Ishikawa (cell line): ENCODE measurements around the gene ABCC4.
A peak's percentile ranks its signal among the peaks of the same experiment; 100 is the strongest.

Source experiments
- CEBPB ChIP-seq: IDR thresholded peaks from 2 replicates; pipeline ENCODE4 v1.6.1; 2012
- CREB1 ChIP-seq: IDR thresholded peaks from 2 replicates; pipeline ENCODE4 v1.6.1; 2012; ENCODE audit warnings: low read depth
- EGR1 ChIP-seq: IDR thresholded peaks from 2 replicates; pipeline ENCODE4 v1.6.1; 2012
- EP300 ChIP-seq: IDR thresholded peaks from 2 replicates; pipeline ENCODE4 v1.6.1; 2012; ENCODE audit warnings: borderline replicate concordance
- FOXM1 ChIP-seq: IDR thresholded peaks from 2 replicates; pipeline ENCODE4 v1.6.1; 2012; ENCODE audit warnings: low read depth, borderline replicate concordance
- NFIC ChIP-seq: IDR thresholded peaks from 2 replicates; pipeline ENCODE4 v1.6.1; 2012
- RAD21 ChIP-seq: IDR thresholded peaks from 2 replicates; pipeline ENCODE4 v1.6.1; 2012; ENCODE audit warnings: low read depth
- TAF1 ChIP-seq: IDR thresholded peaks from 2 replicates; pipeline ENCODE4 v1.6.1; 2012; ENCODE audit warnings: low read depth, mild to moderate bottlenecking
- TCF12 ChIP-seq: IDR thresholded peaks from 2 replicates; pipeline ENCODE4 v1.6.1; 2012; ENCODE audit warnings: low read depth
- TEAD4 ChIP-seq: IDR thresholded peaks from 2 replicates; pipeline ENCODE4 v1.6.1; 2012
- YY1 ChIP-seq: IDR thresholded peaks from 2 replicates; pipeline ENCODE4 v1.6.1; 2012; ENCODE audit warnings: low read depth
- ZBTB7A ChIP-seq: IDR thresholded peaks from 2 replicates; pipeline ENCODE4 v1.6.1; 2012; ENCODE audit warnings: low read depth
- TF ChIP-seq, protein P1 (sequence below): IDR thresholded peaks from 2 replicates; pipeline ENCODE4 v1.6.1; 2012; ENCODE audit warnings: low read depth, mild to moderate bottlenecking
- TF ChIP-seq, protein P2 (sequence below): IDR thresholded peaks from 2 replicates; pipeline ENCODE4 v1.6.1; 2012
- TF ChIP-seq, protein P3 (sequence below): IDR thresholded peaks from 2 replicates; pipeline ENCODE4 v1.6.1; 2012

Gene ABCC4, protein sequence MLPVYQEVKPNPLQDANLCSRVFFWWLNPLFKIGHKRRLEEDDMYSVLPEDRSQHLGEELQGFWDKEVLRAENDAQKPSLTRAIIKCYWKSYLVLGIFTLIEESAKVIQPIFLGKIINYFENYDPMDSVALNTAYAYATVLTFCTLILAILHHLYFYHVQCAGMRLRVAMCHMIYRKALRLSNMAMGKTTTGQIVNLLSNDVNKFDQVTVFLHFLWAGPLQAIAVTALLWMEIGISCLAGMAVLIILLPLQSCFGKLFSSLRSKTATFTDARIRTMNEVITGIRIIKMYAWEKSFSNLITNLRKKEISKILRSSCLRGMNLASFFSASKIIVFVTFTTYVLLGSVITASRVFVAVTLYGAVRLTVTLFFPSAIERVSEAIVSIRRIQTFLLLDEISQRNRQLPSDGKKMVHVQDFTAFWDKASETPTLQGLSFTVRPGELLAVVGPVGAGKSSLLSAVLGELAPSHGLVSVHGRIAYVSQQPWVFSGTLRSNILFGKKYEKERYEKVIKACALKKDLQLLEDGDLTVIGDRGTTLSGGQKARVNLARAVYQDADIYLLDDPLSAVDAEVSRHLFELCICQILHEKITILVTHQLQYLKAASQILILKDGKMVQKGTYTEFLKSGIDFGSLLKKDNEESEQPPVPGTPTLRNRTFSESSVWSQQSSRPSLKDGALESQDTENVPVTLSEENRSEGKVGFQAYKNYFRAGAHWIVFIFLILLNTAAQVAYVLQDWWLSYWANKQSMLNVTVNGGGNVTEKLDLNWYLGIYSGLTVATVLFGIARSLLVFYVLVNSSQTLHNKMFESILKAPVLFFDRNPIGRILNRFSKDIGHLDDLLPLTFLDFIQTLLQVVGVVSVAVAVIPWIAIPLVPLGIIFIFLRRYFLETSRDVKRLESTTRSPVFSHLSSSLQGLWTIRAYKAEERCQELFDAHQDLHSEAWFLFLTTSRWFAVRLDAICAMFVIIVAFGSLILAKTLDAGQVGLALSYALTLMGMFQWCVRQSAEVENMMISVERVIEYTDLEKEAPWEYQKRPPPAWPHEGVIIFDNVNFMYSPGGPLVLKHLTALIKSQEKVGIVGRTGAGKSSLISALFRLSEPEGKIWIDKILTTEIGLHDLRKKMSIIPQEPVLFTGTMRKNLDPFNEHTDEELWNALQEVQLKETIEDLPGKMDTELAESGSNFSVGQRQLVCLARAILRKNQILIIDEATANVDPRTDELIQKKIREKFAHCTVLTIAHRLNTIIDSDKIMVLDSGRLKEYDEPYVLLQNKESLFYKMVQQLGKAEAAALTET (N-terminal part only)

DNA sequence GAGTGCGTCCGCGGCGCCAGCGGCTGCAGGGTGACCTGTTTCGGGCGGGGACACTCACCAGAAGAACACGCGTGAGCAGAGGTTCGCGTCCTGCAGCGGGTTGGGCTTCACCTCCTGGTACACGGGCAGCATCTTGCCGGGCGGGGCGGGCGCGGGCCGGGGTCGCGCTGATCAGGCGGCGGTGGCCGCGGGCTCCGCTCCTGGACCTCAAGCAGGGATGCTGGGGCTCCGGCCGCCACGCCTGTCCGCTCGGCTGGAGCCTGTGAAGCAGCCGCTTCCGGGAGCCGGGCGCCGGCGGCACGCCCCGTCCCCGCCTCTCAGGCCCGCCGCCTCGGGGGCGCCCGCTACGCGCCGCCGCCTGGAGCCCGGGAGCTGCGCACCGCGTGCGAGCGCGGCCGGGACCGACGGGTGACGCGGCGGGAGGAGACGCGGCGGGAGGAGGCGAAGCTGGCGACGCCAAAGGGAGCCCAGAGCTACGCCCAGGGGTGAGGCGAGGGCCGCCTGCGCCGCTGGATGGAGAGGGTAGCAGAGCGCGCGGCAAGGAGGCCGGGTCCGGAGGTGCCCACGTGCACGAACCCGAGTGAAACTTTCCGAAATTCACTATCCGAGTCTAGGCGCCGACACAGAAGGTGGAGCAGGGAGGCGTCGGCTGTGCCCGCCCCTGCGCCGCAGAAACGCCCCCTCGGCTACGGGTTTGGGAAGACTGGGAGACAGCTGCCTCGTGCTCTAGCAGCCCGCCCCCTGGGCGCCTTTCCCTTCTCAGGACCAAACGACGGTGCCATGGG lies at the start of gene ABCC4:
Gene ABCC4 (minus strand): TSS at position 269 of the 785 bp plus-strand sequence. CDS start 137 bp downstream, at position 132.
- TF ChIP-seq YY1 (no peak), ZBTB7A (peak; percentile 35; the same call in 1 of the 2 replicates), TAF1 (no peak), CREB1 (no peak), FOXM1 (no peak), TCF12 (peak; percentile 30; the same call in 1 of the 2 replicates), EGR1 (no peak), NFIC (no peak), RAD21 (no peak), CEBPB (no peak), EP300 (0 out of 2 replicates have a peak, but pooled peaks have one; percentile 38), TEAD4 (no peak)
- TF ChIP-seq, protein P1, sequence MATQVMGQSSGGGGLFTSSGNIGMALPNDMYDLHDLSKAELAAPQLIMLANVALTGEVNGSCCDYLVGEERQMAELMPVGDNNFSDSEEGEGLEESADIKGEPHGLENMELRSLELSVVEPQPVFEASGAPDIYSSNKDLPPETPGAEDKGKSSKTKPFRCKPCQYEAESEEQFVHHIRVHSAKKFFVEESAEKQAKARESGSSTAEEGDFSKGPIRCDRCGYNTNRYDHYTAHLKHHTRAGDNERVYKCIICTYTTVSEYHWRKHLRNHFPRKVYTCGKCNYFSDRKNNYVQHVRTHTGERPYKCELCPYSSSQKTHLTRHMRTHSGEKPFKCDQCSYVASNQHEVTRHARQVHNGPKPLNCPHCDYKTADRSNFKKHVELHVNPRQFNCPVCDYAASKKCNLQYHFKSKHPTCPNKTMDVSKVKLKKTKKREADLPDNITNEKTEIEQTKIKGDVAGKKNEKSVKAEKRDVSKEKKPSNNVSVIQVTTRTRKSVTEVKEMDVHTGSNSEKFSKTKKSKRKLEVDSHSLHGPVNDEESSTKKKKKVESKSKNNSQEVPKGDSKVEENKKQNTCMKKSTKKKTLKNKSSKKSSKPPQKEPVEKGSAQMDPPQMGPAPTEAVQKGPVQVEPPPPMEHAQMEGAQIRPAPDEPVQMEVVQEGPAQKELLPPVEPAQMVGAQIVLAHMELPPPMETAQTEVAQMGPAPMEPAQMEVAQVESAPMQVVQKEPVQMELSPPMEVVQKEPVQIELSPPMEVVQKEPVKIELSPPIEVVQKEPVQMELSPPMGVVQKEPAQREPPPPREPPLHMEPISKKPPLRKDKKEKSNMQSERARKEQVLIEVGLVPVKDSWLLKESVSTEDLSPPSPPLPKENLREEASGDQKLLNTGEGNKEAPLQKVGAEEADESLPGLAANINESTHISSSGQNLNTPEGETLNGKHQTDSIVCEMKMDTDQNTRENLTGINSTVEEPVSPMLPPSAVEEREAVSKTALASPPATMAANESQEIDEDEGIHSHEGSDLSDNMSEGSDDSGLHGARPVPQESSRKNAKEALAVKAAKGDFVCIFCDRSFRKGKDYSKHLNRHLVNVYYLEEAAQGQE = no peak
- TF ChIP-seq, protein P2, sequence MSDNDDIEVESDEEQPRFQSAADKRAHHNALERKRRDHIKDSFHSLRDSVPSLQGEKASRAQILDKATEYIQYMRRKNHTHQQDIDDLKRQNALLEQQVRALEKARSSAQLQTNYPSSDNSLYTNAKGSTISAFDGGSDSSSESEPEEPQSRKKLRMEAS = peak; percentile 87
- TF ChIP-seq, protein P3, sequence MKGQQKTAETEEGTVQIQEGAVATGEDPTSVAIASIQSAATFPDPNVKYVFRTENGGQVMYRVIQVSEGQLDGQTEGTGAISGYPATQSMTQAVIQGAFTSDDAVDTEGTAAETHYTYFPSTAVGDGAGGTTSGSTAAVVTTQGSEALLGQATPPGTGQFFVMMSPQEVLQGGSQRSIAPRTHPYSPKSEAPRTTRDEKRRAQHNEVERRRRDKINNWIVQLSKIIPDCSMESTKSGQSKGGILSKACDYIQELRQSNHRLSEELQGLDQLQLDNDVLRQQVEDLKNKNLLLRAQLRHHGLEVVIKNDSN = no peak

DNA sequence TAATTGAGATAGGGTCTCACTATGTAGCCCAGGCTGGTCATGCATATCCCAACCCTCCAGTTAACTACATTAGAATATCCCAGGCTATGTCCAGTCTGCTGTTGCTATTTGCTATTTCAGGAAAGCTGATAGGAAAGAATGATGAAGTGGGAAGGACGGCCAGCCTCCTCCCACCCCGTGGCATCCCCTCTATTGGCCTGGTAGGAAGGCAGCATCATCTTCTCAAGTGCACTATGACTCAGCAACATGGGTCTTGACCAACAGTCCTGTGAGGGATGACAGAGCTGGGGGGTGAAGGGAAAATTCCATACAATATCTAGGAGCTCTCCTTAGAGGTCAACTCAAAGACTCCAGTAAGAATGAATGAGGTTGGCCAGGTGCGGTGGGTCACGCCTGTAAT lies 48.0 kb upstream of the ABCC4 start:
- TF ChIP-seq ZBTB7A (no peak), EP300 (no peak), YY1 (no peak), TEAD4 (no peak), CEBPB (no peak), FOXM1 (no peak), TCF12 (no peak), CREB1 (no peak), NFIC (no peak)
- TF ChIP-seq, protein P1 = no peak
- TF ChIP-seq, protein P3 = no peak
- TF ChIP-seq, protein P2 = no peak

DNA sequence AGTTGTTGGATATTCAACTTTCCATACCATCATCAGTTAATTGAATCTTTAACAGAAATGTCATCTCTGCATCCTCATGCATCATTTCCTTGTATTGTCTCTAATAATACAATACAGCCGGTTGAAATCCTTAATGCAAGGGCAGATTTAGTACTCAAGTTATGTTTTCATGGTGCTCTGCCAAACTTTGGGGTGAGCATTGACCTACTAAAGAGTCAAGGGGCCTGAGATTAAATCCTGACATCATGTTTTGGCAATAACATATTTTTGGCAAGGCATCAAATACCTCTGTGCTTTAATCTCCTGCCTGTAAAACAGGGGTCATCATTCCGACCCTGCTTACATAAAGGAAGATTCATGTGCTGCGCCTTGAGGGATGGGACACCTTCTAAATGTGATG lies 42.7 kb upstream of the ABCC4 start:
- TF ChIP-seq FOXM1 = no peak
- TF ChIP-seq NFIC = no peak
- TF ChIP-seq, protein P3 = no peak
- TF ChIP-seq CREB1 = no peak
- no peak for TF ChIP-seq YY1
- no peak for TF ChIP-seq EGR1
- TF ChIP-seq TCF12 = no peak
- no peak for TF ChIP-seq ZBTB7A
- TF ChIP-seq, protein P2 = no peak
- TF ChIP-seq RAD21 = no peak
- TF ChIP-seq CEBPB = no peak
- TF ChIP-seq EP300 = no peak
- no peak for TF ChIP-seq TEAD4
- TF ChIP-seq, protein P1 = no peak
- no peak for TF ChIP-seq TAF1
